Germinal center (tissue), 1 donor: Measurements from ENCODE around the gene NPHS1.
"Not testable (repeated sequence)": the region's sequence is repeated elsewhere in the genome, so short reads cannot be mapped to it uniquely, and the experiment has no call there.

Experiments used
- DNase-seq: peaks from one replicate; pipeline ENCODE4 v3.0.0; 2012; ENCODE audit warnings: mixed read lengths, low spot score

Gene NPHS1

GRCh38 chr19:35852029-35852780 lies at the start of gene NPHS1:
NPHS1 (minus strand) TSS chr19:35852504; CDS start chr19:35851837, 667 bp downstream.
- DNase-seq: no peak

- no peak for DNase-seq
These were observed 48.8 kb upstream of the NPHS1 start for GRCh38 chr19:35901055-35901644.

- DNase-seq: peak; percentile 92
These were observed 47.4 kb upstream of the NPHS1 start for GRCh38 chr19:35899547-35900214.

- DNase-seq: no peak
These were observed 46.1 kb upstream of the NPHS1 start for GRCh38 chr19:35898499-35898809.

- no peak for DNase-seq
These were observed 45.6 kb upstream of the NPHS1 start for GRCh38 chr19:35897706-35898451.

- DNase-seq: no peak
These were observed 44.3 kb upstream of the NPHS1 start for GRCh38 chr19:35896643-35897040.

GRCh38 chr19:35895911-35896642 lies 43.8 kb upstream of the NPHS1 start:
- no peak for DNase-seq

GRCh38 chr19:35894342-35894741 lies 42.0 kb upstream of the NPHS1 start:
- no peak for DNase-seq

GRCh38 chr19:35891819-35892218 lies 39.5 kb upstream of the NPHS1 start:
- DNase-seq: not testable (repeated sequence)

- no peak for DNase-seq
These were observed 37.9 kb upstream of the NPHS1 start for GRCh38 chr19:35890113-35890650.

- no peak for DNase-seq
These were observed 37.2 kb upstream of the NPHS1 start for GRCh38 chr19:35889370-35890112.

GRCh38 chr19:35888398-35888797 lies 36.1 kb upstream of the NPHS1 start:
- no peak for DNase-seq

- DNase-seq: no peak
These were observed 34.9 kb upstream of the NPHS1 start for GRCh38 chr19:35887197-35887596.

GRCh38 chr19:35885904-35886303 lies 33.6 kb upstream of the NPHS1 start:
- DNase-seq: no peak

- no peak for DNase-seq
These were observed 33.0 kb upstream of the NPHS1 start for GRCh38 chr19:35885225-35885738.

- DNase-seq: no peak
These were observed 31.6 kb upstream of the NPHS1 start for GRCh38 chr19:35883882-35884281.

- peak; percentile 69 for DNase-seq
These were observed 30.0 kb upstream of the NPHS1 start for GRCh38 chr19:35882114-35882832.

GRCh38 chr19:35879770-35880317 lies 27.5 kb upstream of the NPHS1 start:
- DNase-seq: peak; percentile 72

GRCh38 chr19:35879068-35879467 lies 26.8 kb upstream of the NPHS1 start:
- DNase-seq: no peak
